Trophoblast cell (in vitro differentiated cells and primary cell): Measurements from ENCODE around the gene WNT3.

Experiments used
- DNase-seq, 2 donors: peaks; one replicate each; pipeline ENCODE4 v3.0.0-alpha.2; 2016
- H2AFZ ChIP-seq: 2 replicates; pipeline ENCODE4 v1.6.1; 2013; ENCODE audit warnings: low read length, moderate library complexity, mild to moderate bottlenecking; ENCODE audit not compliant: insufficient read depth, poor library complexity
- H2AK5ac ChIP-seq: 2 replicates; pipeline ENCODE4 v1.6.1; 2013; ENCODE audit warnings: mild to moderate bottlenecking, low read length
- H2BK120ac ChIP-seq: 2 replicates; pipeline ENCODE4 v1.6.1; 2013; ENCODE audit warnings: low read length, mild to moderate bottlenecking, moderate library complexity; ENCODE audit not compliant: insufficient read depth, poor library complexity
- H2BK12ac ChIP-seq: 2 replicates; pipeline ENCODE4 v1.6.1; 2013; ENCODE audit warnings: mild to moderate bottlenecking, low read length, moderate library complexity
- H2BK5ac ChIP-seq: 2 replicates; pipeline ENCODE4 v1.6.1; 2013; ENCODE audit warnings: low read length, low read depth, moderate library complexity, mild to moderate bottlenecking; ENCODE audit not compliant: poor library complexity
- H3K14ac ChIP-seq: 2 replicates; pipeline ENCODE4 v1.6.1; 2013; ENCODE audit warnings: mild to moderate bottlenecking, low read length
- H3K18ac ChIP-seq: 2 replicates; pipeline ENCODE4 v1.6.1; 2013; ENCODE audit warnings: mild to moderate bottlenecking, low read length
- H3K23ac ChIP-seq: 2 replicates; pipeline ENCODE4 v1.6.1; 2013; ENCODE audit warnings: low read length
- H3K27ac ChIP-seq: 2 replicates; pipeline ENCODE4 v1.5.1; 2013; ENCODE audit warnings: low read depth, mild to moderate bottlenecking, inconsistent platforms, low read length, moderate library complexity
- H3K27me3 ChIP-seq: 2 replicates; pipeline ENCODE4 v1.6.1; 2013; ENCODE audit warnings: inconsistent platforms, mild to moderate bottlenecking, low read length, moderate library complexity; ENCODE audit not compliant: insufficient read depth
- H3K36me3 ChIP-seq, 2 experiments: 1 replicate in 1 of 2; 2 replicates in 1 of 2; pipeline ENCODE4 v1.6.1; 2013; ENCODE audit warnings: low read length in 2 of 2, mild to moderate bottlenecking in 2 of 2, moderate library complexity in 1 of 2; ENCODE audit not compliant: insufficient read depth in 2 of 2, control insufficient read depth in 1 of 2
- H3K4ac ChIP-seq: 2 replicates; pipeline ENCODE4 v1.6.1; 2013; ENCODE audit warnings: low read depth, mild to moderate bottlenecking, low read length, moderate library complexity
- H3K4me1 ChIP-seq, 2 experiments: 1 replicate in 1 of 2; 2 replicates in 1 of 2; pipeline ENCODE4 v1.6.1; 2013; ENCODE audit warnings: low read length in 2 of 2, mild to moderate bottlenecking in 2 of 2, moderate library complexity in 1 of 2; ENCODE audit not compliant: insufficient read depth in 2 of 2, control insufficient read depth in 1 of 2
- H3K4me2 ChIP-seq: 2 replicates; pipeline ENCODE4 v1.6.1; 2013; ENCODE audit warnings: inconsistent platforms, mild to moderate bottlenecking, low read length, moderate library complexity
- H3K4me3 ChIP-seq: 2 replicates; pipeline ENCODE4 v1.5.1; 2013; ENCODE audit warnings: mild to moderate bottlenecking, low read depth, low read length, inconsistent platforms
- H3K79me1 ChIP-seq: one replicate; pipeline ENCODE4 v1.6.1; 2013; ENCODE audit warnings: low read length
- H3K79me2 ChIP-seq: 2 replicates; pipeline ENCODE4 v1.6.1; 2013; ENCODE audit warnings: low read length, mild to moderate bottlenecking; ENCODE audit not compliant: control insufficient read depth, insufficient read depth, poor library complexity
- H3K9ac ChIP-seq: 2 replicates; pipeline ENCODE4 v1.6.1; 2013; ENCODE audit warnings: mild to moderate bottlenecking, low read length
- H3K9me3 ChIP-seq: 2 replicates; pipeline ENCODE4 v1.6.1; 2013; ENCODE audit warnings: low read depth, mild to moderate bottlenecking, control low read depth, inconsistent platforms, low read length; ENCODE audit not compliant: insufficient read depth
- H4K12ac ChIP-seq: 2 replicates; pipeline ENCODE4 v1.6.1; 2013; ENCODE audit warnings: low read depth, mild to moderate bottlenecking, low read length, moderate library complexity
- H4K8ac ChIP-seq: 2 replicates; pipeline ENCODE4 v1.6.1; 2013; ENCODE audit warnings: low read depth, mild to moderate bottlenecking, low read length, moderate library complexity
- H4K91ac ChIP-seq: one replicate; pipeline ENCODE4 v1.6.1; 2013; ENCODE audit warnings: low read depth, mild to moderate bottlenecking, low read length, moderate library complexity
- WGBS: extraction: QIAGEN DNeasy Blood & Tissue Kit; methylation state at CpG from one replicate; pipeline ENCODE4 v1.1.7; 2013; ENCODE audit warnings: missing lambda C conversion rate; ENCODE audit not compliant: insufficient read length, insufficient coverage; ENCODE audit errors: extremely low coverage; 5-methylcytosine and 5-hydroxymethylcytosine counted together

The WNT3 gene

DNA sequence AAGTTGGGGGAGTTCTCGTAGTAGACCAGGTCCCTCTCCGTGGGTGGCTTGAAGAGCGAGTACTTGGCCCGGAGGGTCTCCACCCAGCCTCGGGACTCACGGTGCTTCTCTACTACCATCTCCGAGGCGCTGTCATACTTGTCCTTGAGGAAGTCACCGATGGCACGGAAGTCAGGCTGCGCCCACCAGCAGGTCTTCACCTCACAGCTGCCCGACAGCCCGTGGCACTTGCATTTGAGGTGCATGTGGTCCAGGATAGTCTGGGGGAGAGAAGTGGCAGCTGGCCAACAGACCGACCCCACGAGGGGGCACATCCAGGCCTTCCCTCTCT, 50.0 kb downstream of the WNT3 start:
- no peak overlapping the region for H3K14ac ChIP-seq
- no peak overlapping the region for H2BK12ac ChIP-seq
- H2AK5ac ChIP-seq: no peak overlapping the region
- H3K9me3 ChIP-seq: peaks cover 2% of the 10 kb centered on the region
- H3K79me2 ChIP-seq: peaks cover 2% of the 10 kb centered on the region
- H3K9ac ChIP-seq: no peak overlapping the region
- H2BK120ac ChIP-seq: no peak overlapping the region
- no peak overlapping the region for H2AFZ ChIP-seq
- H4K8ac ChIP-seq: no peak overlapping the region
- no peak overlapping the region for H3K4ac ChIP-seq
- WGBS: no CpG with 5 or more reads among the region's 15 CpGs
- H3K36me3 ChIP-seq: peaks cover 3 to 5% of the 10 kb centered on the region in 2 experiments
- H4K12ac ChIP-seq: no peak overlapping the region
- no peaks in the 10 kb centered on the region for H3K27me3 ChIP-seq
- H4K91ac ChIP-seq: no peak overlapping the region
- no peak overlapping the region for H3K4me2 ChIP-seq
- no peak overlapping the region for H3K27ac ChIP-seq
- H3K18ac ChIP-seq: no peak overlapping the region
- no peak for DNase-seq
- H3K23ac ChIP-seq: no peak overlapping the region
- H3K79me1 ChIP-seq: peaks cover 9% of the 10 kb centered on the region
- H2BK5ac ChIP-seq: no peak overlapping the region
- H3K4me3 ChIP-seq: no peak overlapping the region
- peaks cover 14 to 23% of the 10 kb centered on the region in 2 experiments for H3K4me1 ChIP-seq

DNA sequence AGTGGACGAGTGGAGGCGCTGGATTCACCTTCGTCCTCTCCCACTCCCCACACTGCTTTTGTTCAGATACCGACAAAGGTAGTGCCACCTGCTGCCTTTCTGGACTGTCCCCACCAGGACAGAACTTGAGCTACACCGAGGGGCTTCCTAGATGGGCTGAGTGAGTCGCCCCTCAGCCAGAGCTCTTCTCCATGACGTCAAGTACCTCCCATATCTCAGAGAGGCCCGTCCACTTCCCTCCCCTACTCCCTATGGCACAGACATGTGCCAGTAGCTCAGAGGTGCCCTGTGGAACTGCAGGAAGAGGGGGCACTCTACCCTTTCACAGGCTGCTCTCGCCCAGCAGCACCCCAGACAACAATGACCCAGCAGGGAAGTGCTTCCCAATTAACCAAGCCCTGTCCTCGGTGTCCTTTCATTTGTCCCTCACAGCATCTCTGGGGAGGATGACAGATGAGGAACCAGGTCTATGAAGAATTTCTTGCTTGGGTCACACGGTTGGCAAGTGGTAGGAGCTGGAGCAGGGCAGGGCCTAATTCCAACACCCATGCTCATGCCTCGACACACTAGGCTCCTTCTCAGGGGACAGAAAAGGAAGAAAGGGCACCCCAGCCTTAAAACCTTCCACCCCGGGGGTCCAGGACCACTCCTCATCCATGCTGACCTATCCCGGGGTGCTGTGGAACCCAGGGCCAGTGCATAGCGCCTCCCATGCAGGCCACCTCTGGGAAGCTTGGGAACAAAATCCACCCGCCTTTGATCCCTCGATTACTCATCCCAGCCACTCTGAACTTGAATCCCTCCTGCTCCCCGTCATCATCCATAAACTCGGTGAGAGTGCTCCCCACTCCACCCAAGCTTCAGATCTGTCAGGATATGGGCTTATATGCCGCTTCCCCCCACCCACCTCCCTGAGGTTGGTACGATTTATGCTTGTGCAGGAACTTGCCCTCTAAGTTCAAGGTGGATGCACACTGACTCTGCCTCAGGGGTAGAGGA, 51.7 kb downstream of the WNT3 start:
- WGBS: no CpG with 5 or more reads among the region's 21 CpGs
- DNase-seq: no peak
- Histone ChIP-seq H4K91ac (no peak overlapping the region), H3K4me3 (no peak overlapping the region), H4K12ac (no peak overlapping the region), H4K8ac (no peak overlapping the region), H3K9ac (no peak overlapping the region), H2BK5ac (no peak overlapping the region), H3K79me2 (peaks cover 2% of the 10 kb centered on the region), H3K18ac (no peak overlapping the region), H3K23ac (no peak overlapping the region), H3K79me1 (peaks cover 5% of the 10 kb centered on the region), H2AFZ (no peak overlapping the region), H3K36me3 (peaks cover 3 to 5% of the 10 kb centered on the region in 2 experiments), H3K4me2 (no peak overlapping the region), H3K4me1 (peaks cover 7 to 19% of the 10 kb centered on the region in 2 experiments), H3K27me3 (no peaks in the 10 kb centered on the region), H2BK120ac (no peak overlapping the region), H3K9me3 (peaks cover 2% of the 10 kb centered on the region), H2AK5ac (no peak overlapping the region), H2BK12ac (no peak overlapping the region), H3K4ac (no peak overlapping the region), H3K27ac (no peak overlapping the region), H3K14ac (no peak overlapping the region)

DNA sequence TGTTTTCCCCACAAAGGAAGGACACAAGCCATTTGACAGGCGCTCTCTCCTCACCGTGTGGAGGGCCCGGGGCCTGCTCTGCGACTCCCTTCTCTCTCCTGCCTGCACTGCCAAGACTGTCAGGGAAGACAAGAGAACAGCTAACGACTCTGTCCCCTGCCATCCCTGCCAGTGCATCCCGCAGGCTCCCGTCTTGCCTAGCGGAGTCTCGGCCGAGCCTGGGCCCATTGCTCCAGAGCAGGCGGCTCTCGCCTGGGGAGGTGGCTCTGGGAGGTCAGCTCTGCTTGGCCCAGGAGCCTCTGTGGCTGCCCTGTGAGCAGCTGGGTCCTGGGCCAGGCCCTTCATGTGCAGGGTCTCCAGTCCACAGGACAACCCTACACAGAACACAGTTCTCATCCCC, 53.0 kb downstream of the WNT3 start:
- Histone ChIP-seq H4K91ac (no peak overlapping the region), H3K9me3 (peaks cover 2% of the 10 kb centered on the region), H3K27me3 (no peaks in the 10 kb centered on the region), H3K27ac (no peak overlapping the region), H2BK120ac (no peak overlapping the region), H3K4me2 (no peak overlapping the region), H3K14ac (no peak overlapping the region), H2BK12ac (no peak overlapping the region), H2AFZ (no peak overlapping the region), H3K79me1 (no peaks in the 10 kb centered on the region), H3K18ac (no peak overlapping the region), H4K12ac (no peak overlapping the region), H2BK5ac (no peak overlapping the region), H3K36me3 (peaks cover 3 to 5% of the 10 kb centered on the region in 2 experiments), H2AK5ac (no peak overlapping the region), H3K4me1 (peaks cover 4 to 16% of the 10 kb centered on the region in 2 experiments), H3K79me2 (no peaks in the 10 kb centered on the region), H3K23ac (no peak overlapping the region), H3K4ac (no peak overlapping the region), H4K8ac (no peak overlapping the region), H3K4me3 (no peak overlapping the region), H3K9ac (no peak overlapping the region)
- no CpG with 5 or more reads among the region's 12 CpGs for WGBS
- no peak for DNase-seq

DNA sequence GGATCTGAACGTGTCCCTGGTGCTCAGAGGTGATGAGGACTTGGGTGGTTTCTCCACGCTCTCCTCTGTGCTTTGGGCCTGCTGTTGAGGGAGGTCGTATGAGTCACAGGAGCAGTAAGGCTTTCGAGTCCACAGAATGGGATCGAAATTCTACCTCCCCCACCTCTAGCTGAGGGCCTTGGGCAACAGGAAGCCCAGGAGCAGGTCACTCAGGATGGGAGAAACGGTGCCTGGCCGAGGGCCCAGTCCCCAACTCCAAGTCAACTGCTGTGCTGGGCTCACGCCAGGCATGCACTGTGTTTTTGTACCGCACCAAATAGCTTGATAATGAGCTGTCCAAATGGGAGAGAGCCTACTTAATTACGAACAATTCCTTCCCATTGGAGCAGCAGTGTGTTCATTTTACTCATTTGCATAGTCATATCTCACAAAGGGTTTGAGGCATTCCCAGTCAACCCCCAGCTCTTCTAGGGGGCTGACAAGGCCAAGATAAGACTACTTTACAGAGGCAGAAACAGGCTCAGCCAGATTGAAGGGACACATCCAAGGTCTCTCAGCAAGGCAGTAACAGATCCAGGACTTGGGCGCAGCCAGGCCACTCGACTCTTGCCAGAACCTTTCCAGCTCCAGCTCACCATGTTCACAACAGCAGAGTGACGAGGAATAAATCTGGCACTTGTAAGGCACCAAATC, 53.6 kb downstream of the WNT3 start:
- Histone ChIP-seq H3K79me2 (no peaks in the 10 kb centered on the region), H3K36me3 (peaks cover 3 to 5% of the 10 kb centered on the region in 2 experiments), H4K12ac (no peak overlapping the region), H3K27ac (no peak overlapping the region), H3K4me3 (no peak overlapping the region), H3K14ac (no peak overlapping the region), H3K79me1 (no peaks in the 10 kb centered on the region), H2AK5ac (no peak overlapping the region), H2BK120ac (no peak overlapping the region), H4K91ac (no peak overlapping the region), H3K18ac (no peak overlapping the region), H3K9me3 (peaks cover 2% of the 10 kb centered on the region), H3K27me3 (no peaks in the 10 kb centered on the region), H3K4me1 (peaks cover under 1 to 10% of the 10 kb centered on the region in 2 experiments), H3K4ac (no peak overlapping the region), H3K4me2 (no peak overlapping the region), H3K9ac (no peak overlapping the region), H2BK12ac (no peak overlapping the region), H2BK5ac (no peak overlapping the region), H2AFZ (no peak overlapping the region), H3K23ac (no peak overlapping the region), H4K8ac (no peak overlapping the region)
- WGBS: no CpG with 5 or more reads among the region's 13 CpGs
- DNase-seq: no peak
